ENCODE results near the gene TCF23.

- TF ChIP-seq CTCF (IDR thresholded peaks at IDR 0.05) (no peak), POLR2A (IDR thresholded peaks at IDR 0.05) (no peak)
Measured at GRCh38 chr2:27099334-27099955, 49.4 kb upstream of the TCF23 start.

All from thyroid gland (tissue), 4 donors.